Fibroblast of the conjunctiva (primary cell): ENCODE data around the gene RIN3.

ENCODE experiments used
- DNase-seq: peaks from one replicate; pipeline ENCODE4 v3.0.0-alpha.2; 2010; ENCODE audit warnings: low read depth

RIN3 gene

DNA sequence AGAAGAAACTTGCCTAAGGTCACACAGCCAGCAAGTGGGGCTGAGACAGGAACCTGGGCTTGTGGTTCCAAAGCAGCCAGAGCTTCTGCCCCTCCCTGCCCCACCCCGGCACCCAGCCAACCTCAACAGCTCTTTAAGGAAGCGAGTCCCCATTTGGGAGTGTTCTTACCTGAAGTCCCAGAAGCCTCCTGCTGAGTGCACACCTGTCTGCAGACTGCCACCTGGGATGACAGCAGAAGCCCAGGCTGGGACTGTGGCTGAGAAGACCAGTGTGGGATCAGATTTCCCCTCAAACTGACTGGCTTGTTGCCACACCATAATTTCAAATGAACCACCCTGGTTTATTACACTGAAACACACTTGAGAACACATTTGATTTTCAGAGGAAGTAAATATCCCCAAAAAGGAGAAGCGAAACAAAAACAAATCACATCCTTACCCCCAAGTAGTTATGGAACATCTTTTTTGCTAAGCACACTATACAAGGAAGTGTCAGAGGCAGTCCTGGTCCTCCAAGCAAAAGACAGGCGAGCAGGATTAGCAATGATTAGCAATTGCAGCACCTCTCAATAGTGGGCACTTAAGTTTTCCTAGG is 6.3 kb upstream of the RIN3 start:
- no peak for DNase-seq

DNA sequence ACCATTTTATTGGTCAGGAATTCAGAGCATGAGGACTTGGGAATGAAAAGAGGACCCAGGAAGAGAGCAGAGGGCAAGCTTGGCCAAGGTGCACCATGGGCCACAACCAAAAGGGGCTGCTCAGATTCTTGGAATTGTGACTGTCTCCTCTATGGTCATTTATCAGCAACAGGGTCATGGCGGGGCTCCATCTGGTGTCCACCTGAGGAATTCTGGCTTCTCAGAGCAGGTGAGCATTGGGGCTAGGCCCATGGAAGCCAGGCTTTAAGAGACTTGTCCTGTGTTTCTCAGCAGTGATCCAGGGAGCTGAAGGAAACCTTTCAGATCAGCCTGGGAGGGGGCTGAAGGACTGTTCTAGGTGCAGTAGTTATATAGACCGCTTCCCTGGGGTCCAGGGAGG is 2.6 kb upstream of the RIN3 start:
- no peak for DNase-seq

DNA sequence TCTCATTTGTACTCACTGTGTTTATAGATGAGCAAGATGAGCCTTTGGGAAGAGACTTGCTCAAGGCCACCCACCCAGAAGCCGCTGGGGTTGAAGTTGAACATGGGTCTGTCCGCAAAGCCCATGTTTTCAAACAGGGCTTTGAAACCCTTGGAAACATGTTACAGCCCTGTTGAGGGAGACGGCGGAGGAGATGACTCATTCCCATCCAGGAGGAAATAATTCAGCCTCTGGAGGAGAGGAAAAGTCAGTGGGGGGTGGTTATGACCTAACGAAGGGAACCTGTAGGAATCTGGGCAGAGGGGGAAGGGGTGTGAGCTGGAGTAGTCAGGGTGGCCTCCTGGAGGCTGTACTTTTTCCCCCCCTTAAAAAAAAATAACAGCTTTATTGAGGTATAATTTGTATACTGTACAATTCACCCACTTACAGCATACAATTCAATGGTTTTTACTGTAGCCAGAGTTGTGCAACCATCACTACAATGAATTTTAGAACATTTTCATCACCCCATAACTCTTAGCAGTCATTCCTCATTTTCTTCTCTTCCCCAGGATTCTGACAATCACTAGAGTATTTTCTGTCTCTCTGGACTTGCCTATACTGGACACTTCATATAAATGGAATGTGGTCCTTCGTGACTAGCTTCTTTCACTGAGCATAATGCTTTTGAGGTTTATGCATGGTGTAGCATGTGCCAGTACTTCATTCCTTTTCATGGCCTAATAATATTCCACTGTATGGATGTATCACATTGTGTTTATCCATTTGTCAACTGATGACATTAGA is 1.9 kb upstream of the RIN3 start:
- DNase-seq = peak; percentile 88

GRCh38 chr14:92512807-92513203 is 776 bp upstream of the RIN3 start:
- no peak for DNase-seq

- no peak for DNase-seq
Measured at GRCh38 chr14:92513966-92514843, 624 bp downstream of the RIN3 start.

DNA sequence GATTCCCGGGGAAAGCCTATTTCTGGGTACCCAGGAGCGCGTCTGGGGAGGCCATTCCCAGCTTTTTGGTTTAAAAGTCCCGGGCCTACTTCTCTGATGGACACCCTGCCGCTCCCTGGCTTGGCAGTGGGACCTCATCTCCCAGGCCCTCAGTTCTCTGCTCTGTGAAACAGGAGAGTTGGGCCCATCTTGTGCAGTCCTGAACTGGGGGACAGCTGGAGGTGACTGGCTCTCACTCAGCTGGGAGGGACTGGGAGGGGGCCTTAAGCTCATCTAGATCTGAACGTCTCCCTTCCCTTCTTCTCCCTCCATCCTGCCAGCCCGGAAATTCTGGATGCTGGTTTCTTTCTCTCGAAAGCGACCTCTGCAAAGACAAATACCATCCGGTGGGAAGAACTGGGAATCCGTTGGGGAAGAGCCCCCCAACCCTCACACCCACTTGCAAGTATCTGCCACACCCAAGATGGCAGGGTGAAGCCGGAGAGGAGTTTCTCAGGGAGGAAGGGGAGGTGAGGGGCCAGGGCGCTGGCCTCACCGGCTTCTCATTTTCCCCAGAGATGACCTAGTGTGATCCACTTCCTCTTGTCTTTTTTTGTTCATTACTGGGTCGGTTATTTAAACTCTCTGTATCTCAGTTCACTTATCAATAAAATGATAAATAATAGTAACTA is 1.4 kb downstream of the RIN3 start:
- DNase-seq = no peak

GRCh38 chr14:92515546-92516343 is 2.2 kb downstream of the RIN3 start:
- no peak for DNase-seq

GRCh38 chr14:92516344-92516965 is 2.9 kb downstream of the RIN3 start:
- DNase-seq = no peak

- DNase-seq = no peak
Measured at GRCh38 chr14:92516966-92517506, 3.5 kb downstream of the RIN3 start.

DNA sequence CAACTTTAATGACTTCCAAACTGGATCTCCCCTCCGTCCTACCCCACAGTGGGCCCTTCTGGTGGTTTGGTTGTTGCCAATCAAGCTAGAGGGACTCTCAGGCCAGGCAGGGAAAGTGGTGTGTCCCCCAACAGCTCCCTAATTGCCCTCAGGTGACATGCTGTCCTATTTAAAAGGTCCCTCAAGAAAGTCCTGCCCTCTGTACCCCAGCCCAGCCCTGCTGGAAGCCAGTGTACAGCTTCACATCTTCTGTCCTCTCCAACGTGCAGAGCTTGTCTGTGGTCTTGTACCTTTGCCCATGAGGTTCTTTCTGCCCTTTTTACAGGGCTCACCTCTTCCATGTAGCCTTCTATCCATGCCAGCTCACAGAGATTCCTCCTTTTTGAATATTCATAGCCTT is 4.2 kb downstream of the RIN3 start:
- no peak for DNase-seq

GRCh38 chr14:92519246-92520101 is 5.9 kb downstream of the RIN3 start:
- no peak for DNase-seq

GRCh38 chr14:92520102-92521057 is 6.8 kb downstream of the RIN3 start:
- DNase-seq = no peak

DNA sequence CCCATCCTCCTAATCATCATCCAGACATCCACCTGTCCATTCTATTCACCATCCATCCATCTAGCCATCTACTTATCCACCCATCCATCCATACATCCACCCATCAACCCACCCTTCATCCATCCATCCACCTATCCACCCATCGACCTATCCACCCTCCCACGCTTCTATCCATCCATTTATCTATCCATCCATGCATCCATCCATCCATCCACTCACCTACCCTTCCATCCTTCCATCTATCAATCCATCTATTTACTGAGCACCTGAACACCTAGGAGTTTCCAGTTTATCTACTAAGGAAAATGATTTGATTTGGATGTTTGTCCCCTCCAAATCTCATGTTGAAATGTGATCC is 7.5 kb downstream of the RIN3 start:
- DNase-seq = no peak

GRCh38 chr14:92523752-92524151 is 10.2 kb downstream of the RIN3 start:
- no peak for DNase-seq

- DNase-seq = no peak
Measured at GRCh38 chr14:92524602-92525185, 11.1 kb downstream of the RIN3 start.

- DNase-seq = no peak
Measured at GRCh38 chr14:92525322-92526095, 11.9 kb downstream of the RIN3 start.

- DNase-seq = no peak
Measured at GRCh38 chr14:92527721-92528120, 14.1 kb downstream of the RIN3 start.
